ENCODE data around the gene PBX1. TPM values are rescaled to one million over a fixed set of nuclear protein-coding genes. Genes with fewer than 3 reads are reported as not detected.
A peak's percentile ranks its signal among the peaks of the same experiment; 100 is the strongest.

Gene PBX1
- total RNA-seq, 1 experiment from 2014 or later, result 102 TPM

GRCh38 chr1:164770131-164770529 is 211.1 kb downstream of the PBX1 start:
- H3K27me3 Mint-ChIP-seq (ENCODE audit: low read depth), result no peaks in the 10 kb centered on the region
- peak overlapping the region; percentile 3; the same call in 1 of the 2 replicates for H3K27ac Mint-ChIP-seq
- H3K9me3 Mint-ChIP-seq, result no peaks in the 10 kb centered on the region
- ChIA-PET POLR2A (no interaction called here), CTCF (interaction anchor here (1.1 kb wide), 1 partner anchor 18 kb away, joined by 3 read pairs; no protein-coding TSS in a partner anchor)
- peaks cover 60% of the 10 kb centered on the region for H3K4me1 Mint-ChIP-seq
- DNase-seq (ENCODE audit: low spot score) (no peak), ATAC-seq (no peak)
- no peak overlapping the region for H3K4me3 Mint-ChIP-seq
- TF ChIP-seq RELA (CRISPR knock-in tag; IDR thresholded peaks at IDR 0.05; ENCODE audit: borderline replicate concordance) (no peak), TEAD1 (CRISPR knock-in tag; IDR thresholded peaks at IDR 0.05) (no peak)
- H3K36me3 Mint-ChIP-seq, result peaks cover 5% of the 10 kb centered on the region

DNA sequence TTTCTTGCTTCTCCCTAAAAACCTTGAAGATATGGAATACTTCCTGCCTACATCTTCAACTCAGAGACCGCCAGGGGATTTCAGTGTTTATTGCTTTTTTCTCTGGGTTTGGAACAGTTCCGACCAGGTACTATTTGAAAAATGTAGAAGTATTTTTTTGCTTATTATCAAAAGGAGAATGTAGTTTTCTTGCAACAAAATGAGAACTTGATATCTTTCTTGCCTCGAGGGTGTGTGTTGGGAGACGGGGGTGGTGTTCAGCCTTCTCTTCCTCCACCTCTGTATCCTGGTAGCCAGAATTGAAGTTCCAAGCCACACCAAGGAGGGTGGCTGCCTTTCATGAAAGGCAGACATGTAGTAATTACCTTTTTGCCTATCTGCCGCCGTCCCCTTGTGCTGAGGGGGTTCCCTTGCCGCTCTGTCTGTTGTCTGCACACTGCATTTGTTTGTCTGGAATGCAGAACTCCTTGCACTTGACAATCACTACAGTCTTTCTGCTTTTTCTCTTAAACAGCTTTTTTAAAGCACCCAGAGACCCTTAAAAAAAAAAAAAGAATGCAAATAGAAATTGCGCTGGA is 212.1 kb downstream of the PBX1 start:
- H3K4me3 Mint-ChIP-seq, result 0 out of 2 replicates have a peak overlapping the region, but pooled peaks have one; percentile 22
- H3K36me3 Mint-ChIP-seq, result peaks cover 5% of the 10 kb centered on the region
- ATAC-seq, result no peak
- H3K9me3 Mint-ChIP-seq, result no peaks in the 10 kb centered on the region
- no peak for TF ChIP-seq ZNF423 (CRISPR knock-in tag; IDR thresholded peaks at IDR 0.05)
- TF ChIP-seq JAZF1 (CRISPR knock-in tag; IDR thresholded peaks at IDR 0.05), result no peak
- TF ChIP-seq NFYB (CRISPR knock-in tag; conservative IDR thresholded peaks at IDR 0.05; ENCODE audit: low read depth), result no peak
- TF ChIP-seq ZNF512 (CRISPR knock-in tag; IDR thresholded peaks at IDR 0.05; ENCODE audit: borderline replicate concordance), result no peak
- no peak for TF ChIP-seq AFF4 (CRISPR knock-in tag; IDR thresholded peaks at IDR 0.05; ENCODE audit: borderline replicate concordance)
- TF ChIP-seq MAX (CRISPR knock-in tag; IDR thresholded peaks at IDR 0.05), result no peak
- no peak for TF ChIP-seq ZNF281 (CRISPR knock-in tag; IDR thresholded peaks at IDR 0.05)
- TF ChIP-seq ZNF219 (CRISPR knock-in tag; IDR thresholded peaks at IDR 0.05; ENCODE audit: borderline replicate concordance), result no peak
- TF ChIP-seq FOXK1 (CRISPR knock-in tag; IDR thresholded peaks at IDR 0.05), result no peak
- TF ChIP-seq GTF2I (CRISPR knock-in tag; conservative IDR thresholded peaks at IDR 0.05), result no peak
- no peak for TF ChIP-seq SMAD3 (CRISPR knock-in tag; IDR thresholded peaks at IDR 0.05; ENCODE audit: borderline replicate concordance)
- TF ChIP-seq ZNF425 (CRISPR knock-in tag; conservative IDR thresholded peaks at IDR 0.05), result no peak
- TF ChIP-seq, protein P1, sequence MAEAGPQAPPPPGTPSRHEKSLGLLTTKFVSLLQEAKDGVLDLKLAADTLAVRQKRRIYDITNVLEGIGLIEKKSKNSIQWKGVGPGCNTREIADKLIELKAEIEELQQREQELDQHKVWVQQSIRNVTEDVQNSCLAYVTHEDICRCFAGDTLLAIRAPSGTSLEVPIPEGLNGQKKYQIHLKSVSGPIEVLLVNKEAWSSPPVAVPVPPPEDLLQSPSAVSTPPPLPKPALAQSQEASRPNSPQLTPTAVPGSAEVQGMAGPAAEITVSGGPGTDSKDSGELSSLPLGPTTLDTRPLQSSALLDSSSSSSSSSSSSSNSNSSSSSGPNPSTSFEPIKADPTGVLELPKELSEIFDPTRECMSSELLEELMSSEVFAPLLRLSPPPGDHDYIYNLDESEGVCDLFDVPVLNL (CRISPR knock-in tag; IDR thresholded peaks at IDR 0.05; ENCODE audit: borderline replicate concordance, low read depth), result no peak
- TF ChIP-seq ZNF121 (CRISPR knock-in tag; IDR thresholded peaks at IDR 0.05), result no peak
- no peak for TF ChIP-seq ZNF671 (CRISPR knock-in tag; IDR thresholded peaks at IDR 0.05)
- no peak for TF ChIP-seq GABPB1 (CRISPR knock-in tag; IDR thresholded peaks at IDR 0.05)
- peak overlapping the region; percentile 64 for H3K27ac Mint-ChIP-seq
- H3K27me3 Mint-ChIP-seq (ENCODE audit: low read depth), result no peaks in the 10 kb centered on the region
- DNase-seq (ENCODE audit: low spot score), result no peak
- CTCF ChIA-PET, result interaction anchor here (0.9 to 1.3 kb wide), 2 partner anchors 67 to 97 kb away, joined by 3 to 7 read pairs; no protein-coding TSS in a partner anchor
- POLR2A ChIA-PET, result no interaction called here
- H3K4me1 Mint-ChIP-seq, result peaks cover 63% of the 10 kb centered on the region
